B cell (primary cell): ENCODE data around the gene EFCAB14.

Source experiments
- CTCF ChIP-seq: fragments of 200-600 bp; IDR thresholded peaks from one replicate; pipeline ENCODE4 v1.8.0; 2022; ENCODE audit warnings: antibody characterized with exemption, mild to moderate bottlenecking
- EZH2 ChIP-seq: IDR thresholded peaks from 2 replicates; pipeline ENCODE4 v1.6.1; 2012; ENCODE audit warnings: borderline replicate concordance, low read depth, mild to moderate bottlenecking, moderate library complexity, low read length; ENCODE audit not compliant: insufficient read depth, poor library complexity, severe bottlenecking

- TF ChIP-seq CTCF (no peak), EZH2 (no peak)
Measured at GRCh38 chr1:46655848-46656247, 63.1 kb downstream of the EFCAB14 start.
